HCEC 1CT (cell line): ENCODE data around the gene USP16.
A peak's percentile ranks its signal among the peaks of the same experiment; 100 is the strongest.
"Not testable (repeated sequence)": the region's sequence is repeated elsewhere in the genome, so short reads cannot be mapped to it uniquely, and the experiment has no call there.

ENCODE experiments used
- DNase-seq: peaks from one replicate; pipeline ENCODE4 v3.0.0-alpha.2; 2017

Gene USP16

GRCh38 chr21:29024474-29025327 is at the start of gene USP16:
USP16 (plus strand) TSS chr21:29024668; CDS start chr21:29027914, 3,246 bp downstream.
- DNase-seq: peak; percentile 96

DNA sequence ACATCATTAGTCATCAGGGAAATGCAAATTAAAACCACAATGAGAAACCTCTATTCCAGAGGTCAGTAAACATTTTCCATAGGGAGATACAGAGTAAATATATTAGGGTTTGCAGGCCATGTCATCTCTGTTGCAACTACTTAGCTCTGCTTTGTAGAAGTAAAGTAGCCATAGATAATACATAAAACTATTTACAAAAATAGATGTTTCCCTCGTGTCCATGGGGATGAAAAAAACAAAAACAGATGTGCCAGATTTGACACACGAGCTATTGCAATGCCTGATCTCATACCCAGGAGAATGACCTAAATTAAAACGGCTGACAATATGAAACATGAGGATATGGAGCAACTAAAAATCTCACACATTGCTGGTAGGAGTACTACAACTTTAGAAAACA is 49.1 kb upstream of the USP16 start:
- peak; percentile 72 for DNase-seq

DNA sequence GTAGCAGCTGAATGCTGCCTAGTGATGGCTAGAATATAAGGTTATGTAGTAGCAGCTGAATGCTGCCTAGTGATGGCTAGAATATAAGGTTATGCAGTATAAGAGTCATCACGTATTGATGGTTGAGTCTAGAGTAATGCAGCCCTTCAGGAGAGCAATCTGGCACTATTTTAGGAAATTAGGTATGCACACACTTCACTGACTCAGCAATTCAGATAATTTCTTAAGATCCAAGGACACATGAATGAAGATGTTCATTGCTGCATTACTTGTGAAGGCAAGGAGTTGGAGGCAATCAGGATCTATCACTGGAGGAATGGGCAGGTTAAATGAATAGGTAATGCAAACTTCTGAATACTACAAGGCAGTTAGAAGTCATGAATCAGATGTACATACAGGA is 45.4 kb upstream of the USP16 start:
- no peak for DNase-seq

GRCh38 chr21:28982637-28983036 is 41.8 kb upstream of the USP16 start:
- DNase-seq: no peak

DNA sequence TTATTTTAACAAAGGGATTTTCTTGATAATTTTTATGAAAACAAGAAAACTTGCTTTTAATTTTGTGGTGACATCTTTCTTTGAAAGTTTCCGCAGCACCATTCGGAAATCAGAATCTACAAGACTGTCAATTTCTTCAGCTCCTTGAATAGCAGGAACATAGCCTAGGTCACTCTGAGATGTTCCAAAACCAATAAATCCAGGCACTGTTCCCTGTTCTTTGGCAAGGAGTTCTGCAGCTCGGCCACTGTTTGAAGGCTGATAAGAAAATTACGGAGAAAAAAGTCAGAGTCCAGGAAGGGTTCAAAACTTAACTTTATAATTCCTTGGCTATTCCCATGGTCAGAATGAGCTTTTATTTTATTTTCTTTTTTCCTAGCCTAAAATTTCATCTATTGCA is 37.8 kb upstream of the USP16 start:
- DNase-seq: no peak

DNA sequence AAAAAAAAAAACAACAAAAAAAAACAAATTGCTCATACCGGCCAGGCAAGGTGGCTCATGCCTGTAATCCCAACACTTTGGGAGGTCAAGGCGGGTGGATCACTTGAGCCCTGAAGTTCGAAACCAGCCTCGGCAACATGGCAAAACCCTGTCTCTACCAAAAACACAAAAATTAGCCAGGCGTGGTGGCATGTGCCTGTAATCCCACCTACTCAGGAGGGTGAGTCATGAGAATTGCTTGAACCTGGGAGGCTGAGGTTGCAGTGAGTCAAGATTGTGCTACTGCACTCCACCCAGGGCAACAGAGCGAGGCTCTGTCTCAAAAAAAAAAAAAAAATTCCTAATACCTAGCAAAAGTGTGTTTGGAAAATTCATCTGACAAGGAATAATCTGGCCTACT is 36.3 kb upstream of the USP16 start:
- DNase-seq: peak; percentile 42

DNA sequence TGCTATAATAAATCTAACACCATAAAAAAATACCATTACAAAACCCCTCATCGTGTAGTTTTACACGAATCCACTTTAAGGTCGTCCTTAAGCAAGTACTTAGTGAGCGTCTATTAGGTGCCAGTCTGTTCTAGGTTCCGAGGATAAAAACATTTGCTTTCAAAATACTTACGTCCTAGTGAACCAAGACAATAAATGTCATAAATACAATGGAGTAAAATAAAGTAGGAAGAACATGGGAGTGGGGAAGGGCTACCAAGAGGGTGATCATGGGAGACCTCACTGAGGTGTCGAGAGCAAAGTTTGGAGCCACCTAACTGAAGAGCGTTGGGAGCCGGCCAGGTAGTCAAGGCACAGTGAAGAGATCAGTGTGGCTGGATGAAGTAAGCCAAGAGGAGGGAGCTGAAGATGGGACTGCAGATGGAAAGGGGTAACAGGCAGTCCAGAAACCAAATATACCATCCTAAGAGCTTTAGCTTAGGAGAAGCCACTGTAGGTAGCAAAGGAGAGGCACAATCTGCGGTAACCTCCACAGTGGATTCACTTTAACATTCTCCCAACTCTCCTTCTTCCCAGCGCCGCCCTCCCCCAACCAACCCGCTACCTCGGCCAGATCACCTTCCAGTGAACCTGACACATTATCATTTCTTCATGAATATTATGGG is 32.5 kb upstream of the USP16 start:
- DNase-seq: no peak

- DNase-seq: peak; percentile 99
Observed at GRCh38 chr21:28992526-28993292, 31.8 kb upstream of the USP16 start, which contains the start of gene LTN1. LTN1 (minus strand) TSS chr21:28992877; CDS start chr21:28992805, 72 bp downstream.

- DNase-seq: no peak
Observed at GRCh38 chr21:28993293-28993629, 31.2 kb upstream of the USP16 start.

GRCh38 chr21:29002442-29003144 is 21.9 kb upstream of the USP16 start:
- peak; percentile 97 for DNase-seq

- peak; percentile 9 for DNase-seq
Observed at GRCh38 chr21:29005696-29006095, 18.8 kb upstream of the USP16 start.

DNA sequence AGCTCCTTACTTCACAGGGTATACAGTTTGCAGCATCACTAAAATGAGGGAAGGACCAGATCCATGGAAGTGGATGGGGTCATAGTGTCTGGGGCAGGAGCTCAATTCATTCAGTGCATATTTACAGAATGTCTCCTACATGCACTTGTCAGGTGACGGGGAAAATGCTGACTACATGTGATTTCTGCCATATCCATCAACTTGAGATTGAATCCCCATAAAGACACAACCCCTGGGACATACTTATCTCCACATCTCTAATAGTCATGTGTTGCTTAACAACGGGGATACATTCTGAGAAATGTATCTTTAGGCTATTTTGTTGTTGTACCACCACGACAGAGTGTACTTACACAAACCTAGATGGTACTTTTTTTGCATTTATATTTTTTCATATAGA is 17.3 kb upstream of the USP16 start:
- no peak for DNase-seq

- DNase-seq: no peak
Observed at GRCh38 chr21:29007810-29008209, 16.7 kb upstream of the USP16 start.

DNA sequence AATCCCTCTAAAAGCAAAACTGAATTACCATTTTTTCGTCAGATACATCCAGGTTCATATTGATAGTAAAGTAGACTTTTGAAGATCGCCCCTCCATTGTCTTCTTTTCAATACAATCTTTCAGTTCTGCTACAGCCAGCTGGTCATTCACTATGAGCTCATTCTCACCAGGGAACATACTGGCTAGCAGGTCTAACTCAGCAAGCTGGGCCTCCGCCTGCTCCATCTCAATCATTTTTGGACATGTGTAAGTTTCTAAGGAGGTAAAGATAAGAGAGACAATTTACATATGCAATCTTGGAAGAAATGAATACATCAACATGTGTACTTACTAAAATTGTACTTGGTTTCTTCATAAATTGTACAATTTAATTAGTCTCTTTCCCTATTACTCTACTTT is 16.1 kb upstream of the USP16 start:
- no peak for DNase-seq

DNA sequence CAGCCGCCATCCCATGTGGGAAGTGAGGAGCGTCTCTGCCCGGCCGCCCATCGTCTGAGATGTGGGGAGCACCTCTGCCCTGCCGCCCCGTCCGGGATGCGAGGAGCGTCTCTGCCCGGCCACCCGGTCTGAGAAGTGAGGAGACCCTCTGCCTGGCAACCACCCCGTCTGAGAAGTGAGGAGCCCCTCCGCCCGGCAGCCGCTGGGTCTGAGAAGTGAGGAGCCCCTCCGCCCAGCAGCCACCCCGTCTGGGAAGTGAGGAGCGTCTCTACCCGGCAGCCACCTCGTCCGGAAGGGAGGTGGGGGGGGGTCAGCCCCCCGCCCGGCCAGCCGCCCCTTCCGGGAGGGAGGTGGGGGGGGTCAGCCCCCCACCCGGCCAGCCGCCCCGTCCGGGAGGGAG is 13.2 kb upstream of the USP16 start:
- not testable (repeated sequence) for DNase-seq

GRCh38 chr21:29017639-29018237 is 6.7 kb upstream of the USP16 start:
- no peak for DNase-seq

- DNase-seq: peak; percentile 17
Observed at GRCh38 chr21:29018540-29018939, 5.9 kb upstream of the USP16 start.

- no peak for DNase-seq
Observed at GRCh38 chr21:29022166-29022565, 2.3 kb upstream of the USP16 start.

- peak; percentile 35 for DNase-seq
Observed at GRCh38 chr21:29025328-29025713, 853 bp downstream of the USP16 start.

- DNase-seq: no peak
Observed at GRCh38 chr21:29029524-29029923, 5.1 kb downstream of the USP16 start.

GRCh38 chr21:29030909-29031308 is 6.4 kb downstream of the USP16 start:
- no peak for DNase-seq

- DNase-seq: no peak
Observed at GRCh38 chr21:29033301-29033700, 8.8 kb downstream of the USP16 start.

- DNase-seq: no peak
Observed at GRCh38 chr21:29033871-29034270, 9.4 kb downstream of the USP16 start.
